Activated CD4-positive, alpha-beta T cell treated with anti-CD3 and anti-CD28 coated beads for 36 hours (primary cell): ENCODE measurements around the gene SPAG16. TPM values are rescaled to one million over a fixed set of nuclear protein-coding genes. Genes with fewer than 3 reads are reported as not detected.

Experiments
- ATAC-seq: fragments of 200-7000 bp; cut with Tn5 transposase; one replicate; pipeline ENCODE4 v1.10.0; 2021; ENCODE audit warnings: mild to moderate bottlenecking, moderate library complexity
- CTCF ChIA-PET: fragments of 350-600 bp; sonication (Branson Sonifier 250); formaldehyde crosslinking; loops from one replicate; lab custom pipeline; 2021; ENCODE audit warnings: antibody characterized with exemption; lab: Charles Lee
- POLR2A ChIA-PET: fragments of 350-600 bp; sonication (Branson Sonifier 250); formaldehyde crosslinking; loops from one replicate; lab custom pipeline; 2021; ENCODE audit warnings: antibody characterized with exemption, inconsistent platforms; lab: Charles Lee
- DNase-seq: peaks from one replicate; pipeline ENCODE4 v3.0.0-alpha.2; 2020
- H3K27ac Mint-ChIP-seq: one replicate; pipeline ENCODE4 v1.8.0; 2021; ENCODE audit warnings: mixed read lengths
- H3K27me3 Mint-ChIP-seq: one replicate; pipeline ENCODE4 v1.8.0; 2021; ENCODE audit warnings: mixed read lengths
- H3K36me3 Mint-ChIP-seq: one replicate; pipeline ENCODE4 v1.8.0; 2021; ENCODE audit warnings: low read depth, mixed read lengths
- H3K4me1 Mint-ChIP-seq: one replicate; pipeline ENCODE4 v1.8.0; 2021; ENCODE audit warnings: mixed read lengths
- H3K4me3 Mint-ChIP-seq: one replicate; pipeline ENCODE4 v1.8.0; 2021; ENCODE audit warnings: mild to moderate bottlenecking, moderate library complexity, mixed read lengths
- H3K9me3 Mint-ChIP-seq: one replicate; pipeline ENCODE4 v1.8.0; 2021; ENCODE audit warnings: low read depth, mixed read lengths
- intact Hi-C, 2 experiments: fragments of 100-400 bp; cut with DNase I in 1 of 2; cut with micrococcal nuclease in 1 of 2; formaldehyde crosslinking; loops; one replicate each; pipeline versions ENCODE4 v1.14.2 to v1.15.1; 2022 to 2024; cut with DNase I, micrococcal nuclease
- total RNA-seq, 2 experiments: library from RNA; stranded (reverse); gene quantifications; one replicate each; pipeline ENCODE4 v1.2.3, GENCODE V29; 2021

Gene SPAG16
- total RNA-seq, 2 experiments from 2014 or later, result 10.1 to 10.8 TPM

GRCh38 chr2:213846856-213847255, 562.6 kb downstream of the SPAG16 start:
- Mint-ChIP-seq H3K27ac (no peak overlapping the region), H3K4me1 (no peaks in the 10 kb centered on the region), H3K4me3 (no peak overlapping the region), H3K9me3 (no peaks in the 10 kb centered on the region), H3K36me3 (no peaks in the 10 kb centered on the region), H3K27me3 (peaks cover 2% of the 10 kb centered on the region)
- intact Hi-C loops, result no loop called here
- ChIA-PET CTCF (no interaction called here), POLR2A (no interaction called here)
- DNase-seq, result no peak
- ATAC-seq, result no peak

DNA sequence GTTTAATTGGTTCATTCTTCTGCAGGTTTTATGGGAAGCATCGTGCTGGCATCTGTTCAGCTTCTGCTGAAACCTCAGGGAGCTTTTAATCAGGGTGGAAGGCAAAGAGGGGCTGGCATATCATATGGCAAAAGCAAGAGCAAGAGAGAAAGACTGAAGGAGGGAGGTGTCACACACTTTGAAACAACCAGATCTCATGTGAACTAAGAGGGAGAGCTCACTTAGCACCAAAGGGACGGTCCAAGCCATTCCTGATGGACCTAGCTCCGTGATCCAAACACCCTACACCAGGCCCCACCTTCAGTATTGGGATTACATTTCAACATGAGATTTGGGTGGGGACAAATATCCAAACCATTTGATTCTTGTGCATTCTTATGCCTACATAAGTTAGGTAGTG, 563.1 kb downstream of the SPAG16 start:
- Mint-ChIP-seq H3K27me3 (peaks cover 2% of the 10 kb centered on the region), H3K27ac (no peak overlapping the region), H3K4me3 (no peak overlapping the region), H3K9me3 (no peaks in the 10 kb centered on the region), H3K4me1 (no peaks in the 10 kb centered on the region), H3K36me3 (no peaks in the 10 kb centered on the region)
- DNase-seq (no peak), ATAC-seq (no peak)
- intact Hi-C loops, result no loop called here
- ChIA-PET POLR2A (no interaction called here), CTCF (no interaction called here)

GRCh38 chr2:213848631-213849030, 564.4 kb downstream of the SPAG16 start:
- intact Hi-C loops, result no loop called here
- Mint-ChIP-seq H3K27ac (no peak overlapping the region), H3K4me1 (no peaks in the 10 kb centered on the region), H3K4me3 (no peak overlapping the region), H3K9me3 (no peaks in the 10 kb centered on the region), H3K36me3 (no peaks in the 10 kb centered on the region), H3K27me3 (no peaks in the 10 kb centered on the region)
- CTCF ChIA-PET, result no interaction called here
- ATAC-seq (no peak), DNase-seq (no peak)
- POLR2A ChIA-PET, result no interaction called here

GRCh38 chr2:213861638-213862037, 577.4 kb downstream of the SPAG16 start:
- no peak overlapping the region for H3K4me3 Mint-ChIP-seq
- H3K4me1 Mint-ChIP-seq, result no peaks in the 10 kb centered on the region
- H3K27me3 Mint-ChIP-seq, result no peaks in the 10 kb centered on the region
- no peak for ATAC-seq
- POLR2A ChIA-PET, result no interaction called here
- DNase-seq, result no peak
- CTCF ChIA-PET, result no interaction called here
- no peaks in the 10 kb centered on the region for H3K36me3 Mint-ChIP-seq
- intact Hi-C loops, result no loop called here
- H3K9me3 Mint-ChIP-seq, result no peaks in the 10 kb centered on the region
- H3K27ac Mint-ChIP-seq, result no peak overlapping the region

GRCh38 chr2:213862407-213863076, 578.3 kb downstream of the SPAG16 start:
- H3K27me3 Mint-ChIP-seq, result no peaks in the 10 kb centered on the region
- no peak for ATAC-seq
- H3K27ac Mint-ChIP-seq, result no peak overlapping the region
- POLR2A ChIA-PET, result no interaction called here
- no peaks in the 10 kb centered on the region for H3K36me3 Mint-ChIP-seq
- no peak overlapping the region for H3K4me3 Mint-ChIP-seq
- CTCF ChIA-PET, result no interaction called here
- intact Hi-C loops, result no loop called here
- DNase-seq, result no peak
- H3K4me1 Mint-ChIP-seq, result no peaks in the 10 kb centered on the region
- no peaks in the 10 kb centered on the region for H3K9me3 Mint-ChIP-seq

GRCh38 chr2:213863541-213863940, 579.3 kb downstream of the SPAG16 start:
- intact Hi-C loops, result no loop called here
- no peaks in the 10 kb centered on the region for H3K4me1 Mint-ChIP-seq
- no peaks in the 10 kb centered on the region for H3K9me3 Mint-ChIP-seq
- ATAC-seq (no peak), DNase-seq (no peak)
- no peak overlapping the region for H3K4me3 Mint-ChIP-seq
- H3K27me3 Mint-ChIP-seq, result no peaks in the 10 kb centered on the region
- ChIA-PET POLR2A (no interaction called here), CTCF (no interaction called here)
- H3K27ac Mint-ChIP-seq, result no peak overlapping the region
- H3K36me3 Mint-ChIP-seq, result no peaks in the 10 kb centered on the region

- no peak for DNase-seq
Measured at GRCh38 chr2:213868526-213868925, 584.3 kb downstream of the SPAG16 start.

DNA sequence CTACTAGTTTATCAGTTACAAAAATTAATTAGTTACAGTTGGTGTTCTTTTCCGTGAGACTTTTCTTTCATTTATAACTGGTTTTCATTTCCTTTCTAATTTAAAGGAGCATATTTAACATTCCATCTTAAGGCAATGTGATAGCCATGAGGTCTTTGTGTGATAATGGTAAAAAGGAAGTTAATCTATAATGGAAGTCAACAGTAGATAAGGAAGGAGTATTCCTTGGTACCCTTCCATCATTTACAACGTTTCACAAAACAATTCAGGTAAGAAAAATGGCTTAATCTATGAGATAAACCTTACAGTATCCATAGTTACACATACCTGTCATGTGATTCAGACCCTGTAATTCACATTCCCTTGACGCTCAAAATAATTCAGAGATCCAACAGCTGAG, 601.2 kb downstream of the SPAG16 start:
- Mint-ChIP-seq H3K36me3 (no peaks in the 10 kb centered on the region), H3K9me3 (no peaks in the 10 kb centered on the region), H3K4me1 (no peaks in the 10 kb centered on the region), H3K27ac (no peak overlapping the region), H3K4me3 (no peak overlapping the region), H3K27me3 (no peaks in the 10 kb centered on the region)
- DNase-seq (no peak), ATAC-seq (no peak)
- ChIA-PET POLR2A (no interaction called here), CTCF (no interaction called here)
- intact Hi-C loops, result no loop called here

More at GRCh38 chr2:213868526-213868925, 584.3 kb downstream of the SPAG16 start:
- intact Hi-C loops, result no loop called here
- no peaks in the 10 kb centered on the region for H3K9me3 Mint-ChIP-seq
- H3K4me3 Mint-ChIP-seq, result no peak overlapping the region
- POLR2A ChIA-PET, result no interaction called here
- CTCF ChIA-PET, result no interaction called here
- no peak overlapping the region for H3K27ac Mint-ChIP-seq
- ATAC-seq, result no peak
- H3K27me3 Mint-ChIP-seq, result no peaks in the 10 kb centered on the region
- no peaks in the 10 kb centered on the region for H3K4me1 Mint-ChIP-seq
- no peaks in the 10 kb centered on the region for H3K36me3 Mint-ChIP-seq

- Mint-ChIP-seq H3K4me1 (no peaks in the 10 kb centered on the region), H3K9me3 (peaks cover 11% of the 10 kb centered on the region), H3K36me3 (no peaks in the 10 kb centered on the region), H3K4me3 (no peak overlapping the region), H3K27ac (no peak overlapping the region), H3K27me3 (no peaks in the 10 kb centered on the region)
- ATAC-seq (no peak), DNase-seq (no peak)
- CTCF ChIA-PET, result no interaction called here
- intact Hi-C loops, result no loop called here
- POLR2A ChIA-PET, result no interaction called here
Measured at GRCh38 chr2:213914510-213914909, 630.2 kb downstream of the SPAG16 start.

DNA sequence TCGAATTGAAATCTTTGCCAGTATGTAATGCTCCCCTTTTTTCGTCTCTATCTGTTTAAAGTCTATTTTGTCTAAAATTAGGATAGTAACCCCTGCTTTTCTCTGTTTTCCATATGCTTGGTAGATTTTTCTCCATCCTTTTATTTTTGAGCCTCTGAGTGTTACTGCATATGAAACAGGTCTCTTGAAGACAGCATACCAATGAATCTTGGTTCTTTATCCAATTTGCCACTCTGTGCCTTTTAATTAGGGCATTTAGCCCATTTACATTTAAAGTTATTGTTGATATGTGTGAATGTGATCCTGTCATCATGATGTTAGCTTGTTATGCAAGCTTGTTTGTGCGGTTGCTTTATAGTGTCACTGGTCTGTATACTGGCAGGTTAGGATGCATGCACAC, 635.8 kb downstream of the SPAG16 start:
- Mint-ChIP-seq H3K4me3 (no peak overlapping the region), H3K4me1 (no peaks in the 10 kb centered on the region), H3K27me3 (no peaks in the 10 kb centered on the region), H3K36me3 (no peaks in the 10 kb centered on the region), H3K9me3 (peaks cover 20% of the 10 kb centered on the region), H3K27ac (no peak overlapping the region)
- no peak for DNase-seq
- intact Hi-C loops, result no loop called here
- ATAC-seq, result no peak
- CTCF ChIA-PET, result no interaction called here
- POLR2A ChIA-PET, result no interaction called here

GRCh38 chr2:213923543-213923942, 639.3 kb downstream of the SPAG16 start:
- POLR2A ChIA-PET, result no interaction called here

GRCh38 chr2:213934560-213934959, 650.3 kb downstream of the SPAG16 start:
- Mint-ChIP-seq H3K4me3 (no peak overlapping the region), H3K9me3 (no peaks in the 10 kb centered on the region), H3K36me3 (no peaks in the 10 kb centered on the region), H3K4me1 (no peaks in the 10 kb centered on the region), H3K27ac (no peak overlapping the region), H3K27me3 (peaks cover 2% of the 10 kb centered on the region)
- ATAC-seq (peak; percentile 44), DNase-seq (no peak)
- CTCF ChIA-PET, result interaction anchor here (0.7 kb wide), 1 partner anchor 1618 kb away, joined by 3 read pairs; no protein-coding TSS in a partner anchor
- intact Hi-C loops, result loop anchor here (1.0 to 10.0 kb wide), 4 partner anchors 127 to 1250 kb away; no protein-coding TSS in a partner anchor
- POLR2A ChIA-PET, result no interaction called here

More at GRCh38 chr2:213923543-213923942, 639.3 kb downstream of the SPAG16 start:
- Mint-ChIP-seq H3K27me3 (peaks cover 3% of the 10 kb centered on the region), H3K9me3 (peaks cover 16% of the 10 kb centered on the region), H3K27ac (no peak overlapping the region), H3K36me3 (no peaks in the 10 kb centered on the region), H3K4me3 (no peak overlapping the region), H3K4me1 (no peaks in the 10 kb centered on the region)
- CTCF ChIA-PET, result interaction anchor here (0.6 kb wide), 1 partner anchor 324 kb away, joined by 3 read pairs; no protein-coding TSS in a partner anchor
- DNase-seq (no peak), ATAC-seq (no peak)
- intact Hi-C loops, result no loop called here
